ENCODE measurements around the gene FHOD3. TPM values are rescaled to one million over a fixed set of nuclear protein-coding genes. Genes with fewer than 3 reads are reported as not detected.

FHOD3 gene
- total RNA-seq, 1 donor from 2014 or later: 8.9 TPM

DNA sequence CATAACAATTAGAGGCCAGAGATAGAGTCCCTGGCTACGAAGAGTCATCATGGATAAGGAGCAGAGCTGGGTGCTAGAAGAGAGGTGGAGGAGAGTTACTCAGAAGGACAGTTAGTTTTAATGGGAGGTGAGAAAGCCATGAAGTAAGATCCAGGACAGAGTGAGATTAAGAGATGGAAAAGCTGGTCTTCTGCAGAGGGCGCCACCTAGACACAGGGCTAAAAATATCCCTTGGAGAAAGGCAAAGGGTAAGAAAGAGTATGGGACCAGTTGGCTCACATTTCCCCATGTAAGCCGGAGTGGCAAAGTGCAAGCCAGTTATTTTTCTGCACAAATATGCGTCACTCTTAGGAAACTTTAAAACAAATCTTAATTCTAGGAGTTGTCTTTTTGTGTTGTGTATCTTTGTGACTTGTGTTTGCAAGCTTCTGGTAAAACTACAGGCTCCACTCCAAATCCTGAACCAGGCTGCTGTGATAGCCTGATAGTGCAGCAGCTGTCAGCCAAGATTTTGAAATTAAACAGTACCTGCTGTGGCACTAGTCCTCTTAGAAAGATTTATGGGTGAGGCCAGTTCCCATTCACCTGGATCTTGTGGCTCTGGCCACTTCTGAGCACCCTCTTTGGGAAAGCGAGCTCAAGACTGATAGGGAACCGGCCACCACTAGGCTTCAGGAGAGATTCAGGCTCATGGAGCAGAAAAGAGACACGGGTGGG lies 327.1 kb downstream of the FHOD3 start:
- Mint-ChIP-seq H3K4me1 (ENCODE audit: low read depth) (peaks cover 25% of the 10 kb centered on the region), H3K27me3 (ENCODE audit: low read depth) (no peaks in the 10 kb centered on the region), H3K4me3 (ENCODE audit: unreplicated experiment) (no peak overlapping the region), H3K36me3 (ENCODE audit: low read depth) (peaks cover 5% of the 10 kb centered on the region), H3K27ac (ENCODE audit: unreplicated experiment) (no peak overlapping the region), H3K9me3 (ENCODE audit: low read depth) (no peaks in the 10 kb centered on the region)
- TF ChIP-seq, protein P1, sequence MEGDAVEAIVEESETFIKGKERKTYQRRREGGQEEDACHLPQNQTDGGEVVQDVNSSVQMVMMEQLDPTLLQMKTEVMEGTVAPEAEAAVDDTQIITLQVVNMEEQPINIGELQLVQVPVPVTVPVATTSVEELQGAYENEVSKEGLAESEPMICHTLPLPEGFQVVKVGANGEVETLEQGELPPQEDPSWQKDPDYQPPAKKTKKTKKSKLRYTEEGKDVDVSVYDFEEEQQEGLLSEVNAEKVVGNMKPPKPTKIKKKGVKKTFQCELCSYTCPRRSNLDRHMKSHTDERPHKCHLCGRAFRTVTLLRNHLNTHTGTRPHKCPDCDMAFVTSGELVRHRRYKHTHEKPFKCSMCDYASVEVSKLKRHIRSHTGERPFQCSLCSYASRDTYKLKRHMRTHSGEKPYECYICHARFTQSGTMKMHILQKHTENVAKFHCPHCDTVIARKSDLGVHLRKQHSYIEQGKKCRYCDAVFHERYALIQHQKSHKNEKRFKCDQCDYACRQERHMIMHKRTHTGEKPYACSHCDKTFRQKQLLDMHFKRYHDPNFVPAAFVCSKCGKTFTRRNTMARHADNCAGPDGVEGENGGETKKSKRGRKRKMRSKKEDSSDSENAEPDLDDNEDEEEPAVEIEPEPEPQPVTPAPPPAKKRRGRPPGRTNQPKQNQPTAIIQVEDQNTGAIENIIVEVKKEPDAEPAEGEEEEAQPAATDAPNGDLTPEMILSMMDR (IDR thresholded peaks at IDR 0.05): no peak
- DNase-seq (ENCODE audit: low spot score): no peak

DNA sequence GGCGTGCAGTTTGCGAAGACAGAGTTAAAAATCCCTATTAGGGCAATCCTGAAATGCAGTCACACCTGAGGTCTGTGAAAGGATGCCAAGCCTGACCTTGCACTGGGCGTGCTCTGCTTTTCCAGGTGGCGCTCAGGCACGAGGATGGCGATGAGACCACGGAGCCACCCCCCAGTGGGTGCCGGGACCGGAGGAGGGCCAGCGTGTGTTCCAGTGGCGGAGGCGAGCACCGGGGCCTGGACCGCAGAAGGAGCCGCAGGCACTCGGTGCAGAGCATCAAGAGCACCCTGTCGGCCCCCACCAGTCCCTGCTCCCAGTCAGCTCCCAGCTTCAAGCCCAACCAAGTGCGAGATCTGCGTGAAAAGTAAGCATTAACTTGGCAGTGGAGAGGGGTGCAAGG lies 327.9 kb downstream of the FHOD3 start:
- no peaks in the 10 kb centered on the region for H3K27me3 Mint-ChIP-seq (ENCODE audit: low read depth)
- DNase-seq (ENCODE audit: low spot score): no peak
- no peak overlapping the region for H3K4me3 Mint-ChIP-seq (ENCODE audit: unreplicated experiment)
- no peak overlapping the region for H3K27ac Mint-ChIP-seq (ENCODE audit: unreplicated experiment)
- peaks cover 5% of the 10 kb centered on the region for H3K36me3 Mint-ChIP-seq (ENCODE audit: low read depth)
- H3K9me3 Mint-ChIP-seq (ENCODE audit: low read depth): no peaks in the 10 kb centered on the region
- TF ChIP-seq, protein P1 (IDR thresholded peaks at IDR 0.05): no peak
- H3K4me1 Mint-ChIP-seq (ENCODE audit: low read depth): peaks cover 27% of the 10 kb centered on the region

DNA sequence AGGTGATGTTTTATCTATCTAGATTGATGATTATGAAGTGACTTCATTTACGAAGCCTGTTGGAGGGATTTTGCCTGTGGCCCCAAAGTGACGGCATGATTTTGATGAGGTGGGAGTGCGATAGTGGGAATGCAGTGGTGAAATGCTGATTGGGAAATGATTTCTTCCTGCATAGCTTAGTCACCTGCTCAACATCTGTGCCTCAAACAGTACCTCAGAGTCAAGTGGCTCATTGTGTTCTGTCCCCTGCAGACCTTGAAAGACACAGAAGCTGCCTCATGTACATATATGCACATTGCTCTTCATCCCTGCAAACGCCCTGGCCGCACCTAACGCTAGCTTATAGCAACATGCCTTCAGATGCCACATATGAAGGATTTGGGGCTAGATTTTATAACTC lies 330.1 kb downstream of the FHOD3 start:
- TF ChIP-seq, protein P1 (IDR thresholded peaks at IDR 0.05): no peak
- peaks cover 5% of the 10 kb centered on the region for H3K36me3 Mint-ChIP-seq (ENCODE audit: low read depth)

DNA sequence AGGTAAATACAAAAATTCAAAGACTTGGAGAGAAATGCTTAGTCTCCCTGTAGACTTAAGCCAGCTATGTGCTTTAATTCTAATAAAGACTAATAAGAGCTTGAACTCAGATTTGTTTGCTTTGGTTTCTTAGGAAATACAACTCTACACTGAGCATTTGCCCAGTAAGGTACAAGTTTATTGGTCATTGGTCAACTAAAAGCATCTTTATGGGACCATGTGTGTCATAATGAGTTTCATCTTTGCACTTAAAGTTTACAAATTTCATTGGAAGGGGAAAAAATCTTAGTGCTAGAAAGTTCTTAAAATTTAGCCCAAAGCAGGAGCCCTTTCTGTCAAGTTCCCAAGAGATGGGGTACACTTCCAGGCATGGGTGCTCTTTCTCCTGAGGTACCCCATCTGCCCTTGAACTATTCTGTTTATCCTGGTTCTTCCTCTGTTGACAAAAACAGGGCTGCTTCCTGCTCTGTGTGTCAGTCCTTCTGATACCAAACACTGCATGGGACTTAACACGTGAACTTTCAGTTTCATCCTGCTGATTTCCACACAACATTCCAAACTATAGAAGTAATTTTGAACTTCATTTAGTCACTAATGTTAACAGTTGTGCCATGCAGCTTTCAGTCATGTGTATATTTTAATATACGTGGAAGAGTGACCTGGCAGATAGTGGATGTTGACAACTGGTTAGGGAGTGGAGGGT lies 331.1 kb downstream of the FHOD3 start:
- H3K4me3 Mint-ChIP-seq (ENCODE audit: unreplicated experiment): no peak overlapping the region
- TF ChIP-seq, protein P1 (IDR thresholded peaks at IDR 0.05): no peak
- DNase-seq (ENCODE audit: low spot score): no peak
- H3K36me3 Mint-ChIP-seq (ENCODE audit: low read depth): peaks cover 5% of the 10 kb centered on the region
- H3K27me3 Mint-ChIP-seq (ENCODE audit: low read depth): no peaks in the 10 kb centered on the region
- peak overlapping the region; percentile 69 for H3K27ac Mint-ChIP-seq (ENCODE audit: unreplicated experiment)
- H3K4me1 Mint-ChIP-seq (ENCODE audit: low read depth): peaks cover 21% of the 10 kb centered on the region
- H3K9me3 Mint-ChIP-seq (ENCODE audit: low read depth): no peaks in the 10 kb centered on the region

More for the DNA sequence above, 330.1 kb downstream of the FHOD3 start:
- H3K27ac Mint-ChIP-seq (ENCODE audit: unreplicated experiment): no peak overlapping the region
- peaks cover 27% of the 10 kb centered on the region for H3K4me1 Mint-ChIP-seq (ENCODE audit: low read depth)
- H3K4me3 Mint-ChIP-seq (ENCODE audit: unreplicated experiment): no peak overlapping the region
- no peaks in the 10 kb centered on the region for H3K9me3 Mint-ChIP-seq (ENCODE audit: low read depth)
- no peak for DNase-seq (ENCODE audit: low spot score)
- no peaks in the 10 kb centered on the region for H3K27me3 Mint-ChIP-seq (ENCODE audit: low read depth)

DNA sequence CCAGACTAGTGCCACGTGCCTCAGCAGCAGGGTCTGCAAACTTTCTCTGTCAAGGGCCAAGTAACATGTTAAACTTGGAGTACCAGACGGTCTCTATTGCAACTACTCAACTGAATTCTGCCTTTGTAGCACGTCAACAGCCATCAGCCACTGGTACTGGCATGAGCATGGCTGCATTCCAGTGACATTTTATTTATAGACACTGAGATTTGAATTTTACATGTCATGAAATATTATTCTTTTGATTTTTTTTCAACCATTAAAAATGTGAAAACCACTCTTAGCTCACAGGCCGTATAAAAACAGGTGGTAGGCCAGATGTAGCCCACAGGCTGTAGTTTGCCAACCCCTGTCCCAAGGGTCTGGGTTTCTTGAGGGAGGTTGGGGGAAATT lies 331.6 kb downstream of the FHOD3 start:
- no peak for DNase-seq (ENCODE audit: low spot score)
- H3K4me1 Mint-ChIP-seq (ENCODE audit: low read depth): peaks cover 23% of the 10 kb centered on the region
- H3K36me3 Mint-ChIP-seq (ENCODE audit: low read depth): peaks cover 5% of the 10 kb centered on the region
- H3K4me3 Mint-ChIP-seq (ENCODE audit: unreplicated experiment): no peak overlapping the region
- TF ChIP-seq, protein P1 (IDR thresholded peaks at IDR 0.05): no peak
- H3K27ac Mint-ChIP-seq (ENCODE audit: unreplicated experiment): peak overlapping the region; percentile 70
- no peaks in the 10 kb centered on the region for H3K9me3 Mint-ChIP-seq (ENCODE audit: low read depth)
- H3K27me3 Mint-ChIP-seq (ENCODE audit: low read depth): no peaks in the 10 kb centered on the region

Measured in chondrocyte (in vitro differentiated cells).